ENCODE measurements around the gene SPATC1L.

The SPATC1L gene

DNA sequence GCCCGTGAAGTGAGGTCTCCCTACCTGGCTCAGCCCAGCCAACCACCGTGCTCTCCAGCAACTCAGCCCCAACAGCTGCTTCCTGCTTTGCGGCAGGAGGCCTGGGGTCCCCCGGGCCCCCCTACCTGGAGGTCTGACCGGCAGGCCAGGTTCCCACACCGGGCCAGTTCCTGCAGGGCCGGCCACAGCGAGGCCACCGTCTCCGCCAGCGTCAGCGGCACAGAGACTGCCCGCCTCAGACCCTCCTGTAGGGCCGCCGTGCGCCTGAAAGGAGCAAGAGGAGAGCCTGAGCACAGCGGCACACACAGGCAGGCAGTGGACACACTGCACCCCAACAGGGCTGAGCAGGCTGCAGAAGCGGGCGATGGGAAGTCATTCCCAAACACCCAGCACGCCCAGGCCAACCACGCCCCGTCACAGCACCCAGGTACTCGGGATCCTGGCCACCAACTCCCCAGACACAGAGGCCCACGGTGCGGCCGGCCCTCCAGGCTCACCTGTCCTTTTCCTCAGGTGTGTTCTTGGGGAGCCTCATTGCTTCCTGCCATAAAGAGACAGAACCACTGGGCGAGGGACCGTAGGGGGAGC, 45.8 kb downstream of the SPATC1L start:
- no peak for DNase-seq (ENCODE audit: low spot score)
- TF ChIP-seq CTCF (IDR thresholded peaks at IDR 0.05; ENCODE audit: extremely low read depth, missing control alignments), result no peak

DNA sequence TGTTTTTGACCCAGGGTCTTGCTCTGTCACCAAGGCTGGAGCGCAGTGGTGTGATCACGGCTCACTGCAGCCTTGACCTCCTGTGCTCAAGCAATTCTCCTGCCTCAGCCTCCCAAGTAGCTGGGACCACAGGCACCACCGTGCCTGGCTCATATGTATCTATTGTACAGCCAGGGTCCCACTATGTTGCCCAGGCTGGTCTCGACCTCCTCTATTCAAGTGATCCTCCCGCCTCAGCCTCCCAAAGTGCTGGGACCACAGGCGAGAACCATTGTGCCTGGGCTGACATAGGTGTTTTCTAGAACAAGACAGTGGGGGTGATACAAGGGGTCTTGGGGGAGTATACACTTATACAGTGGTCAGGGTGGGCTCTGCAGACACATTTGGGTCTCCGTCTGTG, 46.4 kb downstream of the SPATC1L start:
- no peak for DNase-seq (ENCODE audit: low spot score)
- TF ChIP-seq CTCF (IDR thresholded peaks at IDR 0.05; ENCODE audit: extremely low read depth, missing control alignments), result no peak

- no peak for TF ChIP-seq CTCF (IDR thresholded peaks at IDR 0.05; ENCODE audit: extremely low read depth, missing control alignments)
- no peak for DNase-seq (ENCODE audit: low spot score)
Measured at GRCh38 chr21:46136739-46137349, 47.4 kb downstream of the SPATC1L start.

GRCh38 chr21:46135782-46136395, 48.4 kb downstream of the SPATC1L start:
- no peak for TF ChIP-seq CTCF (IDR thresholded peaks at IDR 0.05; ENCODE audit: extremely low read depth, missing control alignments)
- no peak for DNase-seq (ENCODE audit: low spot score)

GRCh38 chr21:46131838-46132651, 52.2 kb downstream of the SPATC1L start:
- no peak for TF ChIP-seq CTCF (IDR thresholded peaks at IDR 0.05; ENCODE audit: extremely low read depth, missing control alignments)
- DNase-seq (ENCODE audit: low spot score), result no peak

- DNase-seq (ENCODE audit: low spot score), result no peak
- TF ChIP-seq CTCF (IDR thresholded peaks at IDR 0.05; ENCODE audit: extremely low read depth, missing control alignments), result no peak
Measured at GRCh38 chr21:46131588-46131837, 52.7 kb downstream of the SPATC1L start.
